Activated CD4-positive, alpha-beta T cell treated with anti-CD3 and anti-CD28 coated beads for 36 hours (primary cell): Measurements from ENCODE around the gene PSMC4. TPM values are rescaled to one million over a fixed set of nuclear protein-coding genes. Genes with fewer than 3 reads are reported as not detected.
"Not testable (repeated sequence)": the region's sequence is repeated elsewhere in the genome, so short reads cannot be mapped to it uniquely, and the experiment has no call there.

ENCODE experiments used
- ATAC-seq: fragments of 200-7000 bp; cut with Tn5 transposase; one replicate; pipeline ENCODE4 v1.10.0; 2021; ENCODE audit warnings: mild to moderate bottlenecking, moderate library complexity
- CTCF ChIA-PET: fragments of 350-600 bp; sonication (Branson Sonifier 250); formaldehyde crosslinking; loops from one replicate; lab custom pipeline; 2021; ENCODE audit warnings: antibody characterized with exemption; lab: Charles Lee
- POLR2A ChIA-PET: fragments of 350-600 bp; sonication (Branson Sonifier 250); formaldehyde crosslinking; loops from one replicate; lab custom pipeline; 2021; ENCODE audit warnings: antibody characterized with exemption, inconsistent platforms; lab: Charles Lee
- DNase-seq: peaks from one replicate; pipeline ENCODE4 v3.0.0-alpha.2; 2020
- H3K27ac Mint-ChIP-seq: one replicate; pipeline ENCODE4 v1.8.0; 2021; ENCODE audit warnings: mixed read lengths
- H3K27me3 Mint-ChIP-seq: one replicate; pipeline ENCODE4 v1.8.0; 2021; ENCODE audit warnings: mixed read lengths
- H3K36me3 Mint-ChIP-seq: one replicate; pipeline ENCODE4 v1.8.0; 2021; ENCODE audit warnings: low read depth, mixed read lengths
- H3K4me1 Mint-ChIP-seq: one replicate; pipeline ENCODE4 v1.8.0; 2021; ENCODE audit warnings: mixed read lengths
- H3K4me3 Mint-ChIP-seq: one replicate; pipeline ENCODE4 v1.8.0; 2021; ENCODE audit warnings: mild to moderate bottlenecking, moderate library complexity, mixed read lengths
- H3K9me3 Mint-ChIP-seq: one replicate; pipeline ENCODE4 v1.8.0; 2021; ENCODE audit warnings: low read depth, mixed read lengths
- intact Hi-C, 2 experiments: fragments of 100-400 bp; cut with DNase I in 1 of 2; cut with micrococcal nuclease in 1 of 2; formaldehyde crosslinking; loops; one replicate each; pipeline versions ENCODE4 v1.14.2 to v1.15.1; 2022 to 2024; cut with DNase I, micrococcal nuclease
- total RNA-seq, 2 experiments: library from RNA; stranded (reverse); gene quantifications; one replicate each; pipeline ENCODE4 v1.2.3, GENCODE V29; 2021

Gene PSMC4
- total RNA-seq, 2 experiments from 2014 or later: 114 to 140 TPM

DNA sequence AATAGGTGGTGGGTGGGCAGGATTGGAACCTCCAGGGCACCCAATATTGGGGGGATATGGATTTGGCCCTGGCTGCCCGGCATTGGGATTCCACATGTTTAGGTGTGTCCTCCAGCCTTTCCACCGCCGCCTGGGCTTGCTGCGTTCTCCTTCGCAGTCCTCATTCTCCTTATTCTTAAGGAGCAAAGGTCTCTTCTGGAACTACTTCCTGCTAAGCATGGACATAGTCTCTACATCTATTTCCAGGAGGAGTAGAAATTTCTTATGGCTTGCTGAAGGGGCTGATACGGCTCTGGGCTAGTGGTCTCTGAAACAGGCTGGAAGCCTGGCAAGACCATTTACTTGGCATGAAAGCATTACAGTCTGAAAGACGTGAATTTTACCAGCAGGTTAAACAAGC, 27.4 kb upstream of the PSMC4 start:
- Mint-ChIP-seq H3K9me3 (peaks cover 23% of the 10 kb centered on the region), H3K4me1 (peaks cover 78% of the 10 kb centered on the region), H3K27me3 (no peaks in the 10 kb centered on the region), H3K27ac (no peak overlapping the region), H3K36me3 (peaks cover 16% of the 10 kb centered on the region), H3K4me3 (no peak overlapping the region)
- no peak for DNase-seq
- POLR2A ChIA-PET: no interaction called here
- intact Hi-C loops: no loop called here
- CTCF ChIA-PET: interaction anchor here (1.4 to 1.5 kb wide), 2 partner anchors 10 to 27 kb away, joined by 3 to 7 read pairs; partner anchors contain the start of gene PSMC4
- no peak for ATAC-seq

DNA sequence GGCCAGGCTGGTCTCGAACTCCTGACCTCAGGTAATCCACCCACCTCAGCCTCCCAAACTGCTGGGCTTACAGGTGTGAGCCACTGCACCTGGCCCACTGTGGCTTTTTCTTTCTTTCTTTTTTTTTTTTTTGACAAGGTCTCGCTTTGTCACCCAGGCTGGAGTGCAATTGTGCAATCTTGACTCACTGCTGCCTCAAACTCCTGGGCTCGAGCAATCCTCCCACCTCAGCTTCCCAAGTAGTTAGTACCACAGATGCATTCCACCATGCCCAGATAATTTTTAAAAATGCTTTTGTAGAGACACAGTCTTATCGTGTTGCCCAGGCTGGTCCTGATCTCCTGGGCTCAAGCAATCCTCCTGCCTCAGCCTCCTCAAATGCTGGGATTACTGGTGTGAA, 24.4 kb upstream of the PSMC4 start:
- Mint-ChIP-seq H3K4me1 (peaks cover 85% of the 10 kb centered on the region), H3K9me3 (peaks cover 5% of the 10 kb centered on the region), H3K4me3 (no peak overlapping the region), H3K27me3 (no peaks in the 10 kb centered on the region), H3K36me3 (peaks cover 23% of the 10 kb centered on the region), H3K27ac (peak overlapping the region; percentile 8)
- ATAC-seq (no peak), DNase-seq (no peak)
- ChIA-PET CTCF (interaction anchor here (0.6 to 2.0 kb wide), 4 partner anchors 10 to 253 kb away, joined by 3 to 9 read pairs (median 4); partner anchors contain the start of gene PSMC4), POLR2A (no interaction called here)
- intact Hi-C loops: no loop called here

DNA sequence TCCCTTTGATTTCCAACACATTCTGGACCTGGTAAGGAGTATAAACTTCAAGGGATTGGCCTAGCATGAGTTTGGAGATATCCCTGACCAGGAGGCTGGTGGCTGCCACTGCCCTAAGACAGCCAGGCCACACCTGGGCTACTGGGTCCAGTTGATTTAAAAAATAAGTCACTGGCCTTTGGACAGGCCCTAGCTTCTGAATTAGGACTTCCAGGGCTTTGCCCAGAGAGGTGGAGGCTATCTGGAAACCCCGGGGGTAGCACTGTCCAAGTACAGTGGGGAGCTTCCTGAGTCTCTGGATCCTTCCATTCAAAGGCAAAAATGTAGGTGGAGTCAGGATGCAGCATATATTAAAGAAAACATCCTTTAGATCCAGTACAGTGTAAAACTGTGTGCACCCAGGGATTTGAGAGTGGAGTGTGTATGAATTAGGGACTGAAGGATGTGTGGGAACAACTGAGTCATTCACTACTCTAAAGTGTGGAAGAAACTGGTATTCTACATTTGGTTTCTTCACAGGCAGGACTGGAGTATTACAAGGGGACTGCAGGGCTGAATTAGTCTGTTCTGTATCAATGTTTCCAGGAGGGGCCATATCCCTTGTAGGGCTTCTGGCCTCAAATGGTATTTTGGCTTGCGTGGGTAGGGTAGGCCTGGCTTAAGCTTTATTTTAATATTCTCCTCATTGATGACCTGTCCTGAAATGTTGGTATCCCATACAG, 21.8 kb upstream of the PSMC4 start:
- peak overlapping the region; percentile 44 for H3K27ac Mint-ChIP-seq
- H3K9me3 Mint-ChIP-seq: peaks cover 7% of the 10 kb centered on the region
- peaks cover 88% of the 10 kb centered on the region for H3K4me1 Mint-ChIP-seq
- CTCF ChIA-PET: no interaction called here
- peak; percentile 43 for ATAC-seq
- H3K4me3 Mint-ChIP-seq: no peak overlapping the region
- POLR2A ChIA-PET: interaction anchor here (1.0 kb wide), 1 partner anchor 22 kb away, joined by 3 read pairs; the partner anchor contains the start of gene PSMC4
- no peaks in the 10 kb centered on the region for H3K27me3 Mint-ChIP-seq
- H3K36me3 Mint-ChIP-seq: peaks cover 31% of the 10 kb centered on the region
- intact Hi-C loops: no loop called here
- no peak for DNase-seq

DNA sequence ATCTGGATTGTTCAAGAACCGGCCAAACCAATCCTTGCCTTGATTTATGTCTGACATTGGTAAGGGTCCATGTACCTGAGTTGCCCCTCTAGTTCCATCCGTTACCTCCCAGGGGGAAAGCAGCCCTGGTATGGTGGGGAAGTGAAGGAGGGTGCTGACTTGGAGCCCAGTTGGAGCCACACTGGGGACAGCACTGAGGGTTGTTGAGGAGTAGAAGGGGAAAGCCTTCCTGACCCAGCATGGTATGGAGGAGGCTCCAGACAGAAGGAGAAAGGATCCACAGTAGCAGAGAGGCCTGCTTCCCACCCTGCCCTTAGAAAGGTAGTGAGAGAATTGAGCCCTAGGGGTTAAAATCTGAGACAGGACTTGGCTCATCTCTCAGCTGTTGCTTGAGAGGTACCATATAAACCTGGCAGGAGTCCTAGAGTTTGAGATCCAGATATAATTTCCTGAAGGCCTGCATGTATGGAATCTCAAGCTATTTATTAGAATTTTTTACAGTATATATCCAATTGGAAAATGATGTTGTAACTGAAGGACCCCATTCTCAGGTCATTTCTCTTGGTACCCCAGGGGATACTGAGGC, 19.8 kb upstream of the PSMC4 start:
- intact Hi-C loops: no loop called here
- ChIA-PET CTCF (interaction anchor here (0.7 to 1.8 kb wide), 4 partner anchors 9 to 210 kb away, joined by 3 to 7 read pairs (median 4); partner anchors contain the start of gene PSMC4), POLR2A (no interaction called here)
- ATAC-seq (no peak), DNase-seq (no peak)
- Mint-ChIP-seq H3K4me3 (no peak overlapping the region), H3K36me3 (peaks cover 28% of the 10 kb centered on the region), H3K4me1 (peaks cover 83% of the 10 kb centered on the region), H3K9me3 (peaks cover 7% of the 10 kb centered on the region), H3K27me3 (no peaks in the 10 kb centered on the region), H3K27ac (peak overlapping the region; percentile 97)

DNA sequence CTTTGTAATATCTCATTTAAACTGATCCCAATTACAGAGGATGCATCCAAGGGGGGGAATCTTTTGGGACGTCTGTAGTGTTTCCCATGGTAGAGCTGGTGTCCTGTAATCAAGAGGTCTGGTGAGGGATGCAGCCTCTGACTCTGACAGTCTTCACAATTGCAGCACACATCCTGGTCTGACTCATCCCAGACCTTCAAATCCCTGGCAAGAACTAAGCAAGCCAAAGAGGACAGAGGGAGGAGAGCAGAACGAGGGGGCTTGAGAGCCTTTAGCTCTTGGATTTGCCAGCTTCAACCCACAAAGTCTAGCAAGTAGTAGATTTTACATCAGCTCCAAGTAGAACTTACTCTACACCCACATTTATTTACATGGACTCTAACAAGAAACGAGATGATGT, 19.3 kb upstream of the PSMC4 start:
- H3K36me3 Mint-ChIP-seq: peaks cover 27% of the 10 kb centered on the region
- intact Hi-C loops: no loop called here
- H3K4me1 Mint-ChIP-seq: peaks cover 80% of the 10 kb centered on the region
- H3K27ac Mint-ChIP-seq: peak overlapping the region; percentile 97
- H3K9me3 Mint-ChIP-seq: peaks cover 7% of the 10 kb centered on the region
- H3K4me3 Mint-ChIP-seq: peak overlapping the region; percentile 2
- peak; percentile 58 for ATAC-seq
- ChIA-PET POLR2A (no interaction called here), CTCF (interaction anchor here (0.7 to 1.8 kb wide), 3 partner anchors 10 to 209 kb away, joined by 3 to 7 read pairs (median 5); partner anchors contain the start of gene PSMC4)
- H3K27me3 Mint-ChIP-seq: no peaks in the 10 kb centered on the region
- no peak for DNase-seq

DNA sequence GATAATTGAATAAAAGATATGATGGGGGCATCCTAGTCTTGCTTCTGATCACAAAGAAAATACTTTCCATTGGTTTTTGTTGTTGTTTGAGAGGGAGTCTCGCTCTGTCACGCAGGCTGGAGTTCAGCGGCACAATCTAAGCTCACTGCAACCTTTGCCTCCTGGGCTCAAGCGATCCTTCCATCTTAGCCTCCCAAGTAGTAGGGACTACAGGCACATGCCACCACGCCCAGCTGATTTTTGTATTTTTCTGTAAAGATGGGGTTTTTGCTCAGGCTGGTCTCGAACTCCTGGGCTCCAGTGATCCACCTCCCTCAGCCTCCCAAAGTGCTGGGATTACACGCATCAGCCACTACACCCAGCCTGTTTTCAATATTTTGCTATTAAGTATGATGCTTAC, 17.1 kb upstream of the PSMC4 start:
- Mint-ChIP-seq H3K27me3 (no peaks in the 10 kb centered on the region), H3K36me3 (peaks cover 18% of the 10 kb centered on the region), H3K9me3 (peaks cover 2% of the 10 kb centered on the region), H3K27ac (peak overlapping the region; percentile 81), H3K4me1 (peaks cover 71% of the 10 kb centered on the region), H3K4me3 (peak overlapping the region; percentile 15)
- POLR2A ChIA-PET: interaction anchor here (0.9 kb wide), 1 partner anchor 17 kb away, joined by 3 read pairs; the partner anchor contains the start of gene PSMC4
- CTCF ChIA-PET: interaction anchor here (0.7 to 1.6 kb wide), 6 partner anchors 10 to 109 kb away, joined by 3 to 12 read pairs (median 4); partner anchors contain the start of gene PSMC4
- DNase-seq: no peak
- intact Hi-C loops: loop anchor here in 1 of 2 experiments (1.0 kb wide), 1 partner anchor 10 kb away; no protein-coding TSS in a partner anchor
- peak; percentile 4 for ATAC-seq

DNA sequence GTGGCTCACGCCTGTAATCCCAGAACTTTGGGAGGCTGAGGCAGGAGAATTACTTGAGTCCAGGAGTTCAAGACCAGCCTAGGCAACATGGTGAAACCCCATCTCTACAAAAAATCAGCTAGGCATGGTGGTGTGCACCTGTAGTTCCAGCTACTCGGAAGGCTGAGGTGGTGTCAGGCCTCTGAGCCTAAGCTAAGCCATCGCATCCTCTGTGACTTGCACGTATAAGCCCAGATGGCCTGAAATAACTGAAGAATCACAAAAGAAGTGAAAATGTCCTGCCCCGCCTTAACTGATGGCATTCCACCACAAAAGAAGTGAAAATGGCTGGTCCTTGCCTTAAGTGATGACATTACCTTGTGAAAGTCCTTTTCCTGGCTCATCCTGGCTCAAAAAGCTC, 13.1 kb upstream of the PSMC4 start:
- H3K9me3 Mint-ChIP-seq, intact Hi-C loops, H3K27me3 Mint-ChIP-seq, ATAC-seq, H3K36me3 Mint-ChIP-seq: not testable (repeated sequence)
- ChIA-PET POLR2A (interaction anchor here (0.7 kb wide), 1 partner anchor 115 kb away, joined by 6 read pairs; no protein-coding TSS in a partner anchor), CTCF (interaction anchor here (0.6 to 0.7 kb wide), 2 partner anchors 13 to 121 kb away, joined by 3 to 4 read pairs; partner anchors contain the start of gene PSMC4)
- Mint-ChIP-seq H3K4me3 (peak overlapping the region; percentile 19), H3K27ac (peak overlapping the region; percentile 85), H3K4me1 (peaks cover 56% of the 10 kb centered on the region)
- peak; percentile 4 for DNase-seq

DNA sequence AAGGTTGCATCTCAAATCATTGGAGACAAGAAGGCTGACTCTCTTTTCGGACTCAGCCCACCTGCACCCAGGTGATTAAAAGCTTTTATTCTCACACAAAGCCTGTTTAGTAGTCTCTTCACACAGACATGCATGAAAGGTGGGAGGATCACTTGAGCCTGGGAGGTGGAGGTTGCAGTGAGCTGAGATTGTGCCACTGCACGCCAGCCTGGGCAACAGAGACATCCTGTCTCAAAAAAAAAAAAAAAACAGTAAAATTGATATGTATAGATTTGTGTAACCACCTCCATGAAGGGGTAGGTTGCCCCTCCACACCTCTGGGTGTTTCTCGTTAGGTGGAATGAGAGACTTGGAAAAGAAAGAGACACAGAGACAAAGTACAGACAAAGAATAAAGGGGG, 12.0 kb upstream of the PSMC4 start:
- H3K4me3 Mint-ChIP-seq: peak overlapping the region; percentile 67
- ATAC-seq (peak; percentile 54), DNase-seq (peak; percentile 46)
- H3K36me3 Mint-ChIP-seq, H3K27me3 Mint-ChIP-seq, H3K9me3 Mint-ChIP-seq, CTCF ChIA-PET, intact Hi-C loops: not testable (repeated sequence)
- H3K4me1 Mint-ChIP-seq: peaks cover 55% of the 10 kb centered on the region
- POLR2A ChIA-PET: interaction anchor here (1.0 kb wide), 1 partner anchor 12 kb away, joined by 4 read pairs; the partner anchor contains the start of gene PSMC4
- peak overlapping the region; percentile 97 for H3K27ac Mint-ChIP-seq

DNA sequence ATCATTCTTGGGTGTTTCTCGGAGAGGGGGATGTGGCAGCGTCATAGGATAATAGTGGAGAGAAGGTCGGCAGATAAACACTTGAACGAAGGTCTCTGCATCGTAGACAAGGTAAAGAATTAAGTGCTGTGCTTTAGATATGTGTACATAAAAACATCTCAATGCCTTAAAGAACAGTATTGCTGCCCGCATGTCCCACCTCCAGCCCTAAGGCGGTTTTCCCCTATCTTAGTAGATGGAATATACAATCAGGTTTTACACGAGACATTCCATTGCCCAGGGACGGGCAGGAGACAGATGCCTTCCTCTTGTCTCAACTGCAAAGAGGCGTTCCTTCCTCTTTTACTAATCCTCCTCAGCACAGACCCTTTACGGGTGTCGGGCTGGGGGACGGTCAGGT, 11.6 kb upstream of the PSMC4 start:
- peak overlapping the region; percentile 67 for H3K4me3 Mint-ChIP-seq
- H3K27me3 Mint-ChIP-seq, ATAC-seq, CTCF ChIA-PET, intact Hi-C loops, DNase-seq, H3K9me3 Mint-ChIP-seq, H3K36me3 Mint-ChIP-seq: not testable (repeated sequence)
- peaks cover 53% of the 10 kb centered on the region for H3K4me1 Mint-ChIP-seq
- POLR2A ChIA-PET: interaction anchor here (1.0 kb wide), 1 partner anchor 11 kb away, joined by 4 read pairs; the partner anchor contains the start of gene PSMC4
- H3K27ac Mint-ChIP-seq: peak overlapping the region; percentile 97

DNA sequence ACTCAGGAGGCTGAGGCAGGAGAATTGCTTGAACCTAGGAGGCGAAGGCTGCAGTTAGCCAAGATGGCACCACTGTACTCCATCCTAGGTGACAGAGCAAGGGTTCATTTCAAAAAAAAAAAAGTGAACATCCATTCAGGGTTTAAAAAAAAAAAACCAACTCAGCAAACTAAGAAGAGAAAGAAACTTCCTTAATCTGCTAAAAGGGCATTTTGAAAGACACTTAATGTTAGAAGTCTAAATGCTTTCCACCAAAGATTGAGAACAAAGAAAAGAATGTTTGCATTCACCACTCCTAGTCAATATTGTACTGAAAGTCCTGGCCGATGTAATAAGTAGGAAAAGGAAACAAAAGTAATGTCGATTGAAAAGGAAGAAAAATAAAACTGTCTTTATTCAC, 7.1 kb upstream of the PSMC4 start:
- intact Hi-C loops: no loop called here

DNA sequence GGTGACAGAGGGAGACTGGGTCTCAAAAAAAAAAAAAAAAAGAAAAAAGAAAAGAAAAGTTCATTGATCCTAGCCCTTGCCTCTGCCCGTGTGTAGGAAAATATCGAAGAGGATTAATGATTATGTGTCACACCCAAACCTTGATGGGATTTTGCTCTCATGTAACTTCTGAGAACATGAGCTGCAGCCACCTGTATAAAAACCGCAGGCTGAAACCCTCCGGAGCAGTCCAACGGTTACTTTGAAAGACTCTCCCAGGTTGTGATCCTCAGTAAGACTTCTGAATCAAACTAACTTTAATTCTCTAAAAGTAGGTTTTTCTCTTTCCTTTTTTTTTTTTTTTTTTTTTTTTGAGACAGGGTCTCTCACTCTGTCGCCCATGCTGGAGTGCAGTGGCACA, 4.3 kb upstream of the PSMC4 start:
- intact Hi-C loops: no loop called here
- Mint-ChIP-seq H3K9me3 (peaks cover 5% of the 10 kb centered on the region), H3K36me3 (peaks cover 21% of the 10 kb centered on the region), H3K27me3 (no peaks in the 10 kb centered on the region), H3K4me3 (no peak overlapping the region), H3K4me1 (peaks cover 40% of the 10 kb centered on the region), H3K27ac (peak overlapping the region; percentile 65)
- DNase-seq: no peak
- ChIA-PET CTCF (no interaction called here), POLR2A (interaction anchor here (0.9 kb wide), 1 partner anchor 382 kb away, joined by 3 read pairs; the partner anchor contains the start of gene PLD3)
- ATAC-seq: no peak

More for the DNA sequence above, 7.1 kb upstream of the PSMC4 start:
- Mint-ChIP-seq H3K36me3 (peaks cover 13% of the 10 kb centered on the region), H3K4me1 (peaks cover 47% of the 10 kb centered on the region), H3K4me3 (no peak overlapping the region), H3K27ac (no peak overlapping the region), H3K27me3 (no peaks in the 10 kb centered on the region), H3K9me3 (peaks cover 3% of the 10 kb centered on the region)
- no peak for DNase-seq
- CTCF ChIA-PET: no interaction called here
- ATAC-seq: no peak
- POLR2A ChIA-PET: no interaction called here
